ENCODE measurements around the gene SUMF2.
"Not testable (repeated sequence)": the region's sequence is repeated elsewhere in the genome, so short reads cannot be mapped to it uniquely, and the experiment has no call there.

SUMF2 gene

DNA sequence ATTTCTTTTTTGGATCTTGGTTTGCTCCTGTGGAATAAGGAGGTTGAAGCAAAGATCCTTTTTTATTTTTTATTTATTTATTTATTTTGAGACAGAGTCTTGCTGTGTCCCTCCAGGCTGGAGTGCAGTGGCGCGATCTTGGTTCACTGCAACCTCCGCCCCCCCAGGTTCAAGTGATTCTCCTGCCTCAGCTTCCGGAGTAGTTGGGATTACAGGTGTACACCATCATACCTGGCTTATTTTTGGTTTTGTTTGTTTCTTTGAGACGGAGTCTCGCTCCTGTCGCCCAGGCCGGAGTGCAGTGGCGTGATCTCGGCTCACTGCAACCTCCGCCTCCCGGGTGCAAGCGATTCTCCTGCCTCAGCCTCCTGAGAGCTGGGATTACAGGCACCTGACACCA lies 2.3 kb downstream of the SUMF2 start:
- DNase-seq, result not testable (repeated sequence)

DNA sequence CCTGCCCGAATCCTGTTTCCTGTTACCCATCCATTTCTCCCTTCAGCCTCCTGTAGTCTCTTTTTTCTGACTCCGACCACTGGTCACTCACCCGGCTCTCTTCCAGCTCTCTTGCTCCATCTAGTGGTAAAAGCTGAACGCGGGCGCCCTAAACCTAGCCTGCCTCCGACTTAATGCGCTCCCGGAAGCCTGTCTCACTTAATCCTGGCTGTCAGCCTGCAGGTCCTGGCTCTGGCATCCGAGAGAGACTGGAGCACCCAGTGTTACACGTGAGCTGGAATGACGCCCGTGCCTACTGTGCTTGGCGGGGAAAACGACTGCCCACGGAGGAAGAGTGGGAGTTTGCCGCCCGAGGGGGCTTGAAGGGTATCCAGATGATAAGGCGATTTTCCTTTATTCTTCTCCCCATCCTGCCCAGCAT lies 10.3 kb downstream of the SUMF2 start:
- DNase-seq, result peak; percentile 79

GRCh38 chr7:56077681-56078080 lies 13.6 kb downstream of the SUMF2 start:
- no peak for DNase-seq

- no peak for DNase-seq
Measured at GRCh38 chr7:56078196-56078595, 14.1 kb downstream of the SUMF2 start.

DNA sequence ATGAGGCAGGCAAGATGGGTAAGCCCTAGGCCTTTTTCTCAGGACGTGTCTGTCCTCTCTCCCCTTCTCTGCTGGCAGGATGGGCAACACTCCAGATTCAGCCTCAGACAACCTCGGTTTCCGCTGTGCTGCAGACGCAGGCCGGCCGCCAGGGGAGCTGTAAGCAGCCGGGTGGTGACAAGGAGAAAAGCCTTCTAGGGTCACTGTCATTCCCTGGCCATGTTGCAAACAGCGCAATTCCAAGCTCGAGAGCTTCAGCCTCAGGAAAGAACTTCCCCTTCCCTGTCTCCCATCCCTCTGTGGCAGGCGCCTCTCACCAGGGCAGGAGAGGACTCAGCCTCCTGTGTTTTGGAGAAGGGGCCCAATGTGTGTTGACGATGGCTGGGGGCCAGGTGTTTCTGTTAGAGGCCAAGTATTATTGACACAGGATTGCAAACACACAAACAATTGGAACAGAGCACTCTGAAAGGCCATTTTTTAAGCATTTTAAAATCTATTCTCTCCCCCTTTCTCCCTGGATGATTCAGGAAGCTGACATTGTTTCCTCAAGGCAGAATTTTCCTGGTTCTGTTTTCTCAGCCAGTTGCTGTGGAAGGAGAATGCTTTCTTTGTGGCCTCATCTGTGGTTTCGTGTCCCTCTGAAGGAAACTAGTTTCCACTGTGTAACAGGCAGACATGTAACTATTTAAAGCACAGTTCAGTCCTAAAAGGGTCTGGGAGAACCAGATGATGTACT lies 15.5 kb downstream of the SUMF2 start:
- no peak for DNase-seq

- DNase-seq, result not testable (repeated sequence)
Measured at GRCh38 chr7:56080726-56081435, 16.8 kb downstream of the SUMF2 start.

GRCh38 chr7:56081626-56082340 lies 17.7 kb downstream of the SUMF2 start:
- no peak for DNase-seq

DNA sequence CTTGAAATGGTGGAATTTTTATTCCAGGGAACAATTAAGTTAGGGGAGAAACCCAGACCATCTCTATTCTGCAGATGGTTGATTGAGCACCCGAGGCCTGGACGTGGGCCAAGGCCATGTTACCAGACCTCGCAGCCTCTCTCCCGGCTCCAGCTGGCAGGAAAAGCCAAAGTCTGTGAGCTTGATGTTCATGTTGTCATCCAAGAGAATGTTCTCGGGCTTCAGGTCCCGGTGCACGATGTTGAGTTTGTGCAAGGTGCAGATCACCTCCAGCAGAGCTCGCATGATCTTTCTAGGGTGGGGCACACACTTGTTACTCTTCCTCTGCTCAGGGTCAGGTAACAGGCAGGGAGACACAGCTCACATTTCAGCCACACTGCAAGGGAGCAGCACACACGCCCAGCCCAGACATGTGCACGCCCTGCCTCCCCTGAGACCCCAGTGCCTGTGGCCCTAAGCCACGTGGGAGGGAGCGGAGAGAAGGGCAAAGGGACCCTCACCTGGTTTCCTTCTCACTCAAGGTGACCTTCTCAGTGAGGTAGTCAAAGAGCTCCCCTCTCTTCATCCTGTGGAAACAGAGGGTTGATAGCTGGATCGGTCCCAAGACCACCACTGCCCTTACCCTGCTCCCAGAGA lies 19.2 kb downstream of the SUMF2 start:
- no peak for DNase-seq

GRCh38 chr7:56086761-56087160 lies 22.7 kb downstream of the SUMF2 start:
- DNase-seq, result no peak

DNA sequence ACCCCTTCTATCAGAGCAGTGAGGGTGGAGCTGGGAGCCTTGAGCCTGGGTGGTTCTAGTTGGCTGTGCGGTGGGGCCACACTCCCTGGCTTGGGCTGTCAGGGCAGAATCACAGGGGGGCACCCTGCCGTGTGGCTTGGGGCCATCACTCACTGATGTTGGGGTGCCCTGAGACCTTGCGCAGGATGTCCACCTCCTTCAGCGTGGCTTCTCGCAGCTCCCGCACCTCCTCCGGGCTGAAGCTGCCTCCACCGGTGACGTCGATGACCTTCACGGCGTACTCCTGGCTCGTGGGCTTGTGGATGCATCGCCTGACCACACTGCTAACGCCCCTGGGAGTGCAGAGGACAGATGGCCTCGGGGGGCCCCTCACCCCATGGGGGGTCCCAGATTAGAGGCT lies 23.4 kb downstream of the SUMF2 start:
- no peak for DNase-seq

DNA sequence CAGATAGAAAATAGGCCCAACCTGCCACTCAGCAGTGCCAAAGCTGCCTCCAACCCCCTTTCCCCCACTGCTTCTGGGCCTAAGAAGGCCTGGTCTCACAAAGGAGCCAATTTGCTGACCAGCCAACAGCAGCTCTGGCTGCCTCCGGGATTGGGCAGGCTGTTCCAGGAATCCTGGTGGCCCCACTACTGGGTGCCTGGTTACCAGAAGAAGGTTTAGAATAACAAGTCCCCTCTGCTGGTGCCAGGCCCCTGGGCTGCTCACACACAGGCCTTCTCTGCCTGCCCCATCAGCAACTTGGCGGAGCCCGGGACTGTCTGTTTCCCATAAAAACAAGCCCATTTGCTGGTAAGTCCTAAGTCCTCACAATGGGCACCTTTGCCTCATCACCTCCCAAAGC lies 27.5 kb downstream of the SUMF2 start:
- DNase-seq, result no peak

DNA sequence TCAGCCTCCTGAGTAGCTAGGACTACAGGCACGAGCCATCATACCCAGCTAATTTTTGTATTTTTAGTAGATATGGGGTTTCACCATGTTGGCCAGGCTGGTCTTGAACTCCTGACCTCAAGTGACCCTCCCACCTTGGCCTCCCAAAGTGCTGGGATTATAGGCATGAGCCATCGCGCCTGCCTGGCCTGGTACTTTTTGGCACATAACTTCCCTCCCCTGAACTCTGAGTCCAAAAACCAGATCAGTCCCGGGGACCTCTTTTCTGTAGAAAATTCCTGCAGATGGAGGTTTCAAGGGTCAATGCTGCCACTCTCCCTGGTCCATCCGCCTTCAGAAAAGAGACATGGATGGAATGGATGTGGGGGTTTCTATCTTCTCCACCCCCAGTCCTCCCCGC lies 28.3 kb downstream of the SUMF2 start:
- DNase-seq, result not testable (repeated sequence)

- DNase-seq, result no peak
Measured at GRCh38 chr7:56092789-56093531, 28.9 kb downstream of the SUMF2 start, which contains the start of gene PHKG1. Gene PHKG1, minus strand, starts transcription at chr7:56092952. Its CDS starts 4,011 bp downstream, at chr7:56088941.

DNA sequence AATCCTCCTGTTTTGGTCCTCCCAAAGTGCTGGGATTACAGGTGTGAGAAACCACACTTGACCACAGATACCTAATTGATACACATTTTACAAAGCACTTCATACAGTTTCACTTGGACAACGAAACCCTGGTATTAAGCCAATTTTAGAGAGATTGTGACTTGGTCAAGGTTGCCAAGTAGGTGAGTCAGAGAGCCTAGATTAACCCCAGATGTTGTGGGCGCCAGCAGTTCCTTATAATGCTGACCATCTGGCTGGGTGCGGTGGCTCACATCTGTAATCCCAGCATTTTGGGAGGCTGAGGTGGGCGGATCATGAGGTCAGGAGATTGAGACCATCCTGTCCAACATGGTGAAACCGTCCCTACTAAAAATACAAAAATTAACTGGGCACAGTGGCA lies 33.6 kb downstream of the SUMF2 start:
- DNase-seq, result no peak

DNA sequence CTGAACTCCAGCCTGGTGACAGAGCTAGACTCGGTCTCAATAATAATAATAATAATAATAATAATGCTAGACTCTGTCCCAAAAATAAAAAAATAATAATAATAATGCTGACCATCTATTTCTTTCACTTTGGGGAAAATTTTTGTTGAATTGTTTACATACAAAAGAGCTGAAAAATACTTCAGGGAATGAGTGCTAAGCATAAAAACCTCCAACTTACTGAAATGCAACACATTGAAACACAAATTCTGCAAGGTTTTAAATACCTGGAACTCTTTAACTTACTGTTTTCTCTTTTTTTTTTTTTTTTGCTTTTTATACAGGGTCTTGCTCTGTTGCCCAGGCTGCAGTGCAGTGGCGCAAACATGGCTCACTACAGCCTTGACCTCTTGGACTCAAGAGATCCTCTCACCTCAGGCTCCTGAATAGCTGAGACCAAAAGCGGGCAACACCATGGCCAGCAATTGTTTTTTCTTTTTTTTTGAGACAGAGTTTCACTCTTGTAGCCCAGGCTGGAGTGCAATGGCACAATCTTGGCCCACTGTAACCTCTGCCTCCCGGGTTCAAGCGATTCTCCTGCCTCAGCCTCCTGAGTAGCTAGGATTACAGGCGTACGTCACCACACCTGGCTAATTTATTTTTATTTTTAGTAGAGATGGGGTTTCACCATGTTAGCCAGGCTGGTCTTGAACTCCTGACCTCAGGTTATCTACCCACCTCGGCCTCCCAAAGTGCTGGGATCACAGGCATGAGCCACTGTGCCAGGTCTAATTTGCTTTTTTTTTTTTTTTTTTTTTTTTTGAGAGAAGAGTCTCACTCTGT lies 34.3 kb downstream of the SUMF2 start:
- not testable (repeated sequence) for DNase-seq

DNA sequence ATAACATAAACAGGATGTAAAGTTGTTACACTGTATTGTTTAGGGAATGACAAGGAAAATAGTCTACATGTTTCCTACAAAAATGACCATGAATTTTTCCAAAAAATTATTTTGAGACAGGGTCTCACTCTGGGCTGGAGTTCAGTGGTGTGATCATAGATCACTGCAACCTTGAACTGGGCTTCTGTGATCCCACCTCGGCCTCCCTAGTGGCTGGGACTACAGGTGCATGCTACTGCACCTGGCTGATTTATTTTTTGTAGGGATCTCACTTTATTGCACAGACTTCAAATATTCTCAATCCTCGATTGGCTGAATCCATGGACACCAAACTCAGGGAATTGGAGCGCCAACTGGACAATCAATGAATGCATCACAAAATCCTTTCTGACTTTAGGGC lies 35.6 kb downstream of the SUMF2 start:
- no peak for DNase-seq

DNA sequence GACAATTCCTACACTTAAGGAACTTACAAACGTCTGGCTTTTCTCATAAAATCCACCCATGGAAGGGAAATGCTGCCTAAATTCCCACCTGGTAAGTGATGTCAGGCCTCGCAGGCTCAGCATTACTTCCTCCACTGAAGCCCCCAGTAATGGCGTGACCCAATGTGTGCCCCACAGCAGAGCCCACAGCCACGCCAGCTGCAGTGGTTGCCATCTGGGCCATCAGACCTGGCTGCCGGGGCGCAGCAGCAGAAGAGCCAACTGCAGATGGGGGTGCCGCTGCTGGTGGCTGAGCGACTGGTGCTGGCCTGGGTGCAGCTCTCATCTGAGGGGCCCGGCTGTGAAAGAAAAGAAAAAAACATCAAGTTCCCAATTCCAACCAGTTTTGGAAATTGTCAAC lies 40.1 kb downstream of the SUMF2 start:
- not testable (repeated sequence) for DNase-seq

GRCh38 chr7:56105508-56105907 lies 41.4 kb downstream of the SUMF2 start:
- peak; percentile 5 for DNase-seq

GRCh38 chr7:56106108-56107073 lies 42.3 kb downstream of the SUMF2 start, which contains the start of gene CHCHD2:
Gene CHCHD2, minus strand, starts transcription at chr7:56106476. Its CDS starts 63 bp downstream, at chr7:56106413.
- DNase-seq, result peak; percentile 94

DNA sequence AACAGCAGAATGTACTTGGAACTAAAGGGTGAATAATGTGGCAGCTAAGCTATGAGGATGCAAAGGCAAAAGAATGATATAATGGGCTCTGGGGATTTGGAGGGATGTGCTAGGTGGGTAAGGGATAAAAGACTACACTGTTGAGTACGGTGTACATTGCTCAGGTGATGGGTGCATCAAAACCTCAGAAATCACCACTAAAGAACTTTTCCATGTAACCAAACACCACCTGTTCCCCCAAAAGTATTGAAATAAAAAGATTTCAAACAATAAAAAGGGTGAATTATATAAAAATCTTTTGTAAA lies 43.8 kb downstream of the SUMF2 start:
- no peak for DNase-seq

All from T1000 (cell line).